B cell (primary cell): ENCODE results near the gene BCL10. TPM values are rescaled to one million over a fixed set of nuclear protein-coding genes. Genes with fewer than 3 reads are reported as not detected.

Source experiments
- ATAC-seq: fragments of 200-7000 bp; cut with Tn5 transposase; one replicate; pipeline ENCODE4 v1.10.0; 2021; ENCODE audit warnings: low read depth, mild to moderate bottlenecking, moderate number of reproducible peaks, moderate library complexity
- CTCF ChIA-PET: fragments of 350-600 bp; sonication (Branson Sonifier 250); formaldehyde crosslinking; loops from one replicate; lab custom pipeline; 2021; ENCODE audit warnings: antibody characterized with exemption, inconsistent platforms; lab: Charles Lee
- POLR2A ChIA-PET: fragments of 350-600 bp; sonication (Branson Sonifier 250); formaldehyde crosslinking; loops from one replicate; lab custom pipeline; 2021; ENCODE audit warnings: antibody characterized with exemption; lab: Charles Lee
- DNase-seq: peaks from one replicate; pipeline ENCODE4 v3.0.0; 2013
- H2AFZ ChIP-seq: 2 replicates; pipeline ENCODE4 v1.6.1; 2012; ENCODE audit warnings: mild to moderate bottlenecking, low read depth, low read length; ENCODE audit not compliant: insufficient read depth, poor library complexity, severe bottlenecking
- H3K27ac ChIP-seq, 2 donors: 1 replicate in 1 of 2; 2 replicates in 1 of 2; pipeline ENCODE4 v1.5.1; 2012 to 2013; ENCODE audit warnings: low read length in 2 of 2, mild to moderate bottlenecking in 2 of 2, moderate library complexity in 1 of 2
- H3K27me3 ChIP-seq, 4 experiments: fragments of 200-600 bp in 1 of 4; sonication (generic) in 1 of 4; replicated peaks in 1 of 4; 1 replicate in 2 of 4; 2 replicates in 2 of 4; pipeline versions ENCODE4 v1.6.1 to v1.7.0; 2013 to 2016; ENCODE audit warnings: low read length in 3 of 4, mild to moderate bottlenecking in 2 of 4, mixed read lengths in 1 of 4, moderate library complexity in 1 of 4; ENCODE audit not compliant: insufficient read depth in 4 of 4, control insufficient read depth in 3 of 4; ENCODE audit errors: control extremely low read depth in 1 of 4
- H3K36me3 ChIP-seq, 2 experiments: replicated peaks in 1 of 2; 1 replicate in 1 of 2; 2 replicates in 1 of 2; pipeline versions ENCODE4 v1.6.1 to v1.7.1; 2013; ENCODE audit warnings: low read length in 1 of 2; ENCODE audit not compliant: insufficient read depth in 2 of 2, control insufficient read depth in 1 of 2; ENCODE audit errors: control extremely low read depth in 1 of 2, extremely low read depth in 1 of 2
- H3K4me1 ChIP-seq, 2 donors: fragments of 200-600 bp in 1 of 2; sonication (generic) in 1 of 2; 1 replicate in 1 of 2; 2 replicates in 1 of 2; pipeline versions ENCODE4 v1.5.1 to v1.6.1; 2013 to 2017; ENCODE audit warnings: low read length in 2 of 2; ENCODE audit not compliant: control insufficient read depth in 2 of 2, insufficient read depth in 2 of 2
- H3K4me2 ChIP-seq: replicated peaks from 2 replicates; pipeline ENCODE3; 2012; ENCODE audit warnings: mild to moderate bottlenecking, low read depth, low read length; ENCODE audit not compliant: poor library complexity, severe bottlenecking
- H3K4me3 ChIP-seq, 5 experiments: fragments of 200-600 bp in 1 of 5; sonication (generic) in 1 of 5; 1 replicate in 3 of 5; 2 replicates in 2 of 5; pipeline versions ENCODE4 v1.5.1 to v1.7.0; 2011 to 2016; ENCODE audit warnings: low read length in 4 of 5, mild to moderate bottlenecking in 4 of 5, low read depth in 2 of 5, control low read depth in 1 of 5, moderate library complexity in 1 of 5; ENCODE audit not compliant: insufficient read depth in 1 of 5; ENCODE audit errors: control extremely low read depth in 1 of 5, extremely low read depth in 1 of 5
- H3K79me2 ChIP-seq: fragments of 200-600 bp; sonication (generic); one replicate; pipeline ENCODE4 v1.6.0; 2016; ENCODE audit warnings: low read length; ENCODE audit not compliant: control insufficient read depth, insufficient read depth
- H3K9ac ChIP-seq: fragments of 200-600 bp; sonication (generic); 2 replicates; pipeline ENCODE4 v1.6.1; 2017; ENCODE audit warnings: mild to moderate bottlenecking, low read length, moderate library complexity
- H3K9me3 ChIP-seq, 3 donors: one replicate each; pipeline versions ENCODE4 v1.6.1 to v1.7.1; 2013; ENCODE audit warnings: low read length in 2 of 3; ENCODE audit not compliant: control insufficient read depth in 2 of 3, insufficient read depth in 1 of 3; ENCODE audit errors: control extremely low read depth in 1 of 3
- H4K20me1 ChIP-seq: 2 replicates; pipeline ENCODE4 v1.6.0; 2012; ENCODE audit warnings: mild to moderate bottlenecking, low read length; ENCODE audit not compliant: insufficient read depth, control insufficient read depth, poor library complexity, severe bottlenecking
- H3K27ac Mint-ChIP-seq: one replicate; pipeline ENCODE4 v1.8.0; 2021; ENCODE audit warnings: mixed read lengths
- H3K27me3 Mint-ChIP-seq: one replicate; pipeline ENCODE4 v1.8.0; 2021; ENCODE audit warnings: mixed read lengths
- H3K4me1 Mint-ChIP-seq: one replicate; pipeline ENCODE4 v1.8.0; 2021; ENCODE audit warnings: mixed read lengths
- H3K4me3 Mint-ChIP-seq: one replicate; pipeline ENCODE4 v1.8.0; 2021; ENCODE audit warnings: mixed read lengths
- H3K9me3 Mint-ChIP-seq: one replicate; pipeline ENCODE4 v1.8.0; 2022; ENCODE audit warnings: mixed read lengths; ENCODE audit not compliant: insufficient read depth
- EZH2 ChIP-seq: IDR thresholded peaks from 2 replicates; pipeline ENCODE4 v1.6.1; 2012; ENCODE audit warnings: borderline replicate concordance, low read depth, mild to moderate bottlenecking, moderate library complexity, low read length; ENCODE audit not compliant: insufficient read depth, poor library complexity, severe bottlenecking
- WGBS: methylation state at CpG from one replicate; pipeline ENCODE4 v1.1.5; 2013; ENCODE audit warnings: missing lambda C conversion rate; ENCODE audit not compliant: insufficient coverage; 5-methylcytosine and 5-hydroxymethylcytosine counted together
- intact Hi-C: fragments of 100-400 bp; cut with micrococcal nuclease; formaldehyde crosslinking; loops from one replicate; pipeline ENCODE4 v1.10.0; 2022
- polyA plus RNA-seq: library from polyadenylated mRNA; depleted of rRNA; stranded (reverse); fragments of >200 nt; gene quantifications from 2 replicates; pipeline ENCODE4 v1.2.3, GENCODE V29; 2012
- total RNA-seq, 2 donors: library from RNA; stranded (reverse); fragments of 120-200 nt in 1 of 2; gene quantifications; 1 replicate in 1 of 2; 2 replicates in 1 of 2; pipeline versions ENCODE4 v1.2.3 to v1.2.4, GENCODE V29; 2013 to 2022
- TF ChIP-seq, protein P1 (sequence below): fragments of 200-600 bp; IDR thresholded peaks from one replicate; pipeline ENCODE4 v1.8.0; 2022; ENCODE audit warnings: antibody characterized with exemption, mild to moderate bottlenecking

BCL10 gene
- total and polyA plus RNA-seq, 2 donors (not counting 1 experiment from before 2014, with no cell fraction given), result 26.2 to 60.5 TPM

GRCh38 chr1:85276978-85277639 lies 677 bp upstream of the BCL10 start:
- Histone ChIP-seq H3K4me1 (peaks cover 38 to 42% of the 10 kb centered on the region in 2 donors), H3K36me3 (peaks cover 2 to 18% of the 10 kb centered on the region in 2 experiments), H3K4me2 (peak overlapping the region; percentile 76), H2AFZ (peak overlapping the region; percentile 43), H3K4me3 (peak overlapping the region; percentile 13 to 98 (median 95)), H3K27ac (peak overlapping the region; percentile 62 to 99), H3K79me2 (peaks cover 68% of the 10 kb centered on the region), H3K9ac (peak overlapping the region; percentile 57), H3K9me3 (no peaks in the 10 kb centered on the region), H4K20me1 (peaks cover 33% of the 10 kb centered on the region), H3K27me3 (no peaks in the 10 kb centered on the region)
- H3K27me3 Mint-ChIP-seq, result no peaks in the 10 kb centered on the region
- H3K4me1 Mint-ChIP-seq, result peaks cover 49% of the 10 kb centered on the region
- no peaks in the 10 kb centered on the region for H3K9me3 Mint-ChIP-seq
- TF ChIP-seq, protein P1, sequence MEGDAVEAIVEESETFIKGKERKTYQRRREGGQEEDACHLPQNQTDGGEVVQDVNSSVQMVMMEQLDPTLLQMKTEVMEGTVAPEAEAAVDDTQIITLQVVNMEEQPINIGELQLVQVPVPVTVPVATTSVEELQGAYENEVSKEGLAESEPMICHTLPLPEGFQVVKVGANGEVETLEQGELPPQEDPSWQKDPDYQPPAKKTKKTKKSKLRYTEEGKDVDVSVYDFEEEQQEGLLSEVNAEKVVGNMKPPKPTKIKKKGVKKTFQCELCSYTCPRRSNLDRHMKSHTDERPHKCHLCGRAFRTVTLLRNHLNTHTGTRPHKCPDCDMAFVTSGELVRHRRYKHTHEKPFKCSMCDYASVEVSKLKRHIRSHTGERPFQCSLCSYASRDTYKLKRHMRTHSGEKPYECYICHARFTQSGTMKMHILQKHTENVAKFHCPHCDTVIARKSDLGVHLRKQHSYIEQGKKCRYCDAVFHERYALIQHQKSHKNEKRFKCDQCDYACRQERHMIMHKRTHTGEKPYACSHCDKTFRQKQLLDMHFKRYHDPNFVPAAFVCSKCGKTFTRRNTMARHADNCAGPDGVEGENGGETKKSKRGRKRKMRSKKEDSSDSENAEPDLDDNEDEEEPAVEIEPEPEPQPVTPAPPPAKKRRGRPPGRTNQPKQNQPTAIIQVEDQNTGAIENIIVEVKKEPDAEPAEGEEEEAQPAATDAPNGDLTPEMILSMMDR, result no peak
- TF ChIP-seq EZH2, result no peak
- intact Hi-C loops, result loop anchor here (1.0 to 5.0 kb wide), 10 partner anchors 18 to 1635 kb away; partner anchors contain the start of genes C1orf52, CTBS, GNG5 and HS2ST1
- ChIA-PET CTCF (interaction anchor here (0.7 to 5.5 kb wide), 9 partner anchors 13 to 333 kb away, joined by 3 to 59 read pairs (median 4); partner anchors contain the start of gene C1orf52), POLR2A (interaction anchor here (0.6 to 2.9 kb wide), 12 partner anchors 18 to 1580 kb away, joined by 3 to 26 read pairs (median 4); partner anchors contain the start of genes C1orf52, CTBS, GNG5 and MCOLN2)
- ATAC-seq (no peak), DNase-seq (no peak)
- peak overlapping the region; percentile 97 for H3K27ac Mint-ChIP-seq
- WGBS, result 0% methylated on average over 2 of the region's 11 CpGs
- H3K4me3 Mint-ChIP-seq, result peak overlapping the region; percentile 96
